HG03439 (cell line): ENCODE results near the gene HDX.
"Not testable (repeated sequence)": the region's sequence is repeated elsewhere in the genome, so short reads cannot be mapped to it uniquely, and the experiment has no call there.

ENCODE experiments used
- ATAC-seq: cut with Tn5 transposase; IDR thresholded peaks from one replicate; pipeline ENCODE4 v1.9.1; 2021; ENCODE audit warnings: mild to moderate bottlenecking, moderate library complexity; ENCODE audit not compliant: unreplicated experiment

HDX gene

GRCh38 chrX:84340968-84341367 is 161.3 kb downstream of the HDX start:
- no peak for ATAC-seq

DNA sequence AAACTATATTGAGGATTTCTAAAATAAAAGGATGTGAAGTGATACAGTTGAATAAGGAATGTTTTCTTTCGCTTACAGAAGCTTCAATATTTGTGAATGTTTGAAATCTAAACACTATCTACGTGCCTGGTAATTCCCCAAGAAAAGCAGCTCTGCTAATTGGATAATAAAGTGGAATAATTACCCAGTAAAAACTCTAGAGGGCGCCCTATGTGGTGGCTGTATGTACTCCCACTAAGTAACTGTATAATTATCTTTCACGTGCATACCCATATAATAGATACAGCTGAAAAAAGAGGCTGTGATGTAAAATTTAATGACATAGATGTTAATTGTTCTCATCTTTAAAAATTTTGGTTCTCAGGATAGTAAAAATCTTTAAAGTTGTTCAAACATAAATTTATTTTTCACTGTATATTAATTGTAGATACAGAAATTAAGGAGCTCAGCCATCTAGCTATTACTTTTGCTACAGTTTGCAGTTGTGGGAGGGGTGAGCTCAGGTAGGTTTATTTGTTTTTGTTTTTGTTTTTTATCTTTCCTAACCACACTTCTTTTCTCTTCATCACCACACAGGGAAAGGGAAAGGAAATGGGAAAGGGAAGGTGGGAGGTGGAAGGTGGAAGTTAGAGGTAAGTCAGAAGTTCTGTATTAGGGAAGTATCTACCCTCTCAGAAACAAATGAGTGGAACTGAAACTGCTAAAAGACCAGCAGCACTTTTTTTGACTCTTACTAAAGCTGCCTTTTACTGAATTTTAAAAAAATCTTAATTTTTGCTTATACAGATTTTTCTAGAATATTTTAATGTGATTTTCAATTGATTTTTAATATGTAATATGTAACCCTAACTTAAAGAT is 162.5 kb downstream of the HDX start:
- ATAC-seq, result peak; percentile 88

DNA sequence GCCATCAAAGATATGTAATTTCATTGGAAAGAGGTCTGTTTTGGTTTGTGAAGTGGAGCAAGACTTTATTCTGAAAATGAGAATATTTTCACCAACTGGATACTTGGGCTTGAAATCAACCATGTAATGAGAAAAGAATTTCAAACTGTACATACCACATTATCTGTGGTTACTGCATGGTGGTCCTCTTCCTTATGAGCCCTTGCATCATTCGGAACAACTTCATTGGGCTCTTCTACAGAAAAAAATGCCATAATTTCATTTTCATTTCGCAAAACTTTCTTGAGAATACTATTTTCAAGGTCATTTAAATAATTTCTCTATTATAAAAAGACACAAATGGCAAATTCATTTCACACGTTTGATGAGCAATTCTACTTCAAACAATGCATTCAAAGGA is 165.6 kb downstream of the HDX start:
- ATAC-seq, result no peak

DNA sequence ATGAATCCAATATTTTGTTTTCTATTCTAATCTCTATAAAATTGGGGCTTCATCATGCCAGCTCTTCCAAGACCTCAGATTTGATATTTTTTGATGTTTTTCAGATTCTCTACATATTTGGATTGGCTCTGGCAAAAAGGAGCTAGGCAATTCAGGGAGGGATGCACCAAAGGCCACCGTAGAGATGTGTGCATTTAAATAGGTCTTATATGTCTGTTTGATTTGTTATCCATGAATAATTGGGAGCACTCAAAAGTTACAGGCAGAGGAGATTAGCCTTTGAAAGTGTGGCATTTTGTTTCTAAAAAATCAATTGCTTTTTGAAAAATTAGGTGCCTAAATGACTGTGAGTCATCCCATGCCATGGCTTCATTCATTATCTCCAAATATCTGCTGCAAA is 167.1 kb downstream of the HDX start:
- no peak for ATAC-seq

DNA sequence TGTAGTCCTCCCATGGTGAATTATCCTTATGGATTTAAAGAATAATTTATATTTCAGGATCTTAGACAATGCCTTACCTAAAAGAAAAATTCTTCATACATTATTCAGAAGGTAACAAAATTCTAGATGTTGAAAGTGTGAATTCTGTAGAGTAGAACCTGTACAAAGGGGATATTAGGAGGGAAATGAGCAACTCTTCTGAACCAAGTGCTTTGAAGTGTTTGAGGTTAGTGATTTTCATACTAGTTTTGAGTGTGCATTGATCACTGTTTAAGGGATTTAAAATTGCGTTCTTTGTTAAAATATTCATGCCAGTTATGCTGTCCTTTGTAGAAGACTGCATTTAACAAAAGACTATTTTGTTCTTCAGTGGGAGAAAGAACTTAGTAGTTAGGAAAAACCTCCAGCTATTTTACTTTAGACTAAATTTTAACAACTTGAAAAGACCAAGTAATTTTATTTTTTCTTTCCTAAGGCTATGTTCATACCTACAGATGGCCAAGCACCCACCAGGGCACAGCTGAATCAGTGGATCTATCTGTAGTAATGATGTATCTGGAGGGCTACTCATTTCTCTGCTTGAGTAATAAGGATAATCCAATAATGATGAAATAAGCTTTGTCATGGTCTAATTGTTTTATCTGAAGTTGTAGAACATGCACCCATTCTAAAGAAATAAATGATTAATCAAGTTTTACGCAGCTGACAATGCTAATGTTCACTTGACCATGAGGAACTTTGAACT is 180.0 kb downstream of the HDX start:
- ATAC-seq, result no peak

- ATAC-seq, result no peak
Observed at GRCh38 chrX:84320614-84321013, 181.6 kb downstream of the HDX start.

GRCh38 chrX:84320023-84320422 is 182.2 kb downstream of the HDX start:
- no peak for ATAC-seq

DNA sequence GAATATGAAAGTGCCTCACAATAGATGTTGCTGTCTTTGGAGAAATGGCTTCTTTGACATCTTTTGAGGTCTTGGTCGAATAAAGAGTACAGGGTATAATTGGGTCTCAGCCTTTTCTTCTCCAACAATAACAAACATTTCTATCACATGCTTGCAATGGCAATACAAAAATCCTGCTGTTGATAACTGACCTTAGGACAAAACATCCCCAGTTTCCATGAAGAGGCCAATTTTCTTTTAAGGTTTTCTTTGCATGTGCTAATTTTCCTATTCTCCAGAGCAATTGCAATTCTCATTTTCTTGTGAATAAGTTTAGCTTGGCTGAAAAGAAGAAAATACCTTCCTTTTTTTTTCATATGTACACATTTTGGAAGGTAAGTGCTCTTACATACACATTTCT is 183.6 kb downstream of the HDX start:
- no peak for ATAC-seq

DNA sequence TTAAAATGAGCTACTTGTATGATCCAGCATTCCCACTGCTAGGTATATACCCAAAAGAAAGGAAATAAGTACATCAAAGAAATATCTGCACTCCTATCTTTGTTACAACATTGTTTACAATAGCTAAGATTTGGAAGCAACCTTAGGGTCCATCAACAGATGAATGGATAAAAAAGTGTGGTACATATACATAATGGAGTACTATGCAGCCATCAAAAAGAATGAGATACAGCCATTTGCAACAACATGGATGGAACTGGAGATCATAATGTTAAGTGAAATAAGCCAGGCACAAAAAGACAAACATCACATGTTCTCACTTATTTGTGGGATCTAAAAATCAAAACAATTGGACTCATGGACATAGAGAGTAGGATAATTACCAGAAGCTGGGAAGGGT is 186.3 kb downstream of the HDX start:
- not testable (repeated sequence) for ATAC-seq
